Measurements from ENCODE around the gene SLC6A19.

SLC6A19 gene

GRCh38 chr5:1201327-1202025, at the start of gene SLC6A19:
SLC6A19 (plus strand) TSS chr5:1201595; CDS start chr5:1201651, 56 bp downstream.
- H3K4me3 ChIP-seq (ENCODE audit: low read depth, low read length): no peak within 1 kb of the TSS
- TF ChIP-seq, protein P1, sequence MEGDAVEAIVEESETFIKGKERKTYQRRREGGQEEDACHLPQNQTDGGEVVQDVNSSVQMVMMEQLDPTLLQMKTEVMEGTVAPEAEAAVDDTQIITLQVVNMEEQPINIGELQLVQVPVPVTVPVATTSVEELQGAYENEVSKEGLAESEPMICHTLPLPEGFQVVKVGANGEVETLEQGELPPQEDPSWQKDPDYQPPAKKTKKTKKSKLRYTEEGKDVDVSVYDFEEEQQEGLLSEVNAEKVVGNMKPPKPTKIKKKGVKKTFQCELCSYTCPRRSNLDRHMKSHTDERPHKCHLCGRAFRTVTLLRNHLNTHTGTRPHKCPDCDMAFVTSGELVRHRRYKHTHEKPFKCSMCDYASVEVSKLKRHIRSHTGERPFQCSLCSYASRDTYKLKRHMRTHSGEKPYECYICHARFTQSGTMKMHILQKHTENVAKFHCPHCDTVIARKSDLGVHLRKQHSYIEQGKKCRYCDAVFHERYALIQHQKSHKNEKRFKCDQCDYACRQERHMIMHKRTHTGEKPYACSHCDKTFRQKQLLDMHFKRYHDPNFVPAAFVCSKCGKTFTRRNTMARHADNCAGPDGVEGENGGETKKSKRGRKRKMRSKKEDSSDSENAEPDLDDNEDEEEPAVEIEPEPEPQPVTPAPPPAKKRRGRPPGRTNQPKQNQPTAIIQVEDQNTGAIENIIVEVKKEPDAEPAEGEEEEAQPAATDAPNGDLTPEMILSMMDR (IDR thresholded peaks at IDR 0.05; ENCODE audit: low read depth, low read length): no peak

GRCh38 chr5:1152156-1152555, 49.2 kb upstream of the SLC6A19 start:
- no peak overlapping the region for H3K4me3 ChIP-seq (ENCODE audit: low read depth, low read length)
- TF ChIP-seq, protein P1 (IDR thresholded peaks at IDR 0.05; ENCODE audit: low read depth, low read length): no peak

GRCh38 chr5:1152771-1153282, 48.6 kb upstream of the SLC6A19 start:
- H3K4me3 ChIP-seq (ENCODE audit: low read depth, low read length): no peak overlapping the region
- TF ChIP-seq, protein P1 (IDR thresholded peaks at IDR 0.05; ENCODE audit: low read depth, low read length): no peak

DNA sequence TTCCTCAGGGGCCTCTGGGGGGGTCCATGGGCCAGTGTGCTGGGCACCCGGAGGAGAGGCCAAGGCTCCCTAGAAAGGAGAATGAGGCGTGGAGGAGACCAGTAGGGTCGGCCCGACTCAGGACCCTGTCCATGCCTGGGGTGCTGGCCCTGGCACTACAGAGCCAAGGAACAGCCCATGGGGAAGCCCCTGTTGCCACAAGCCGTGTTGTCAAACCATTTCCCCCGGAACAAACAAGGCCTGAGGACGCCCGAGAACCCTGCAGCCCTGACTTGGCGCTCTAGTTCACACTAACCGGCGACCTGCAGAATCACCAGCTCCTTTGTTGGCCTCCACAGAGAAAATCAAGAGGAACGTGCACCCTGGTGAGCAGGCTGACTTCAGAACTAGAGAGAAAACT, 48.0 kb upstream of the SLC6A19 start:
- H3K4me3 ChIP-seq (ENCODE audit: low read depth, low read length): no peak overlapping the region
- TF ChIP-seq, protein P1 (IDR thresholded peaks at IDR 0.05; ENCODE audit: low read depth, low read length): no peak

GRCh38 chr5:1155191-1156032, 46.0 kb upstream of the SLC6A19 start:
- H3K4me3 ChIP-seq (ENCODE audit: low read depth, low read length): no peak overlapping the region

GRCh38 chr5:1156033-1156753, 45.2 kb upstream of the SLC6A19 start:
- no peak overlapping the region for H3K4me3 ChIP-seq (ENCODE audit: low read depth, low read length)
- TF ChIP-seq, protein P1 (IDR thresholded peaks at IDR 0.05; ENCODE audit: low read depth, low read length): no peak

More at GRCh38 chr5:1155191-1156032, 46.0 kb upstream of the SLC6A19 start:
- TF ChIP-seq, protein P1 (IDR thresholded peaks at IDR 0.05; ENCODE audit: low read depth, low read length): no peak

Data from WI38 (cell line).